NCI-H2227 (cell line): Measurements from ENCODE around the gene PRMT1.

Experiments used
- DNase-seq: peaks from one replicate; lab custom pipeline; 2025; ENCODE audit not compliant: unreplicated experiment; lab: John Stamatoyannopoulos, UW

The PRMT1 gene

GRCh38 chr19:49667473-49667872 is 9.6 kb upstream of the PRMT1 start:
- no peak for DNase-seq

DNA sequence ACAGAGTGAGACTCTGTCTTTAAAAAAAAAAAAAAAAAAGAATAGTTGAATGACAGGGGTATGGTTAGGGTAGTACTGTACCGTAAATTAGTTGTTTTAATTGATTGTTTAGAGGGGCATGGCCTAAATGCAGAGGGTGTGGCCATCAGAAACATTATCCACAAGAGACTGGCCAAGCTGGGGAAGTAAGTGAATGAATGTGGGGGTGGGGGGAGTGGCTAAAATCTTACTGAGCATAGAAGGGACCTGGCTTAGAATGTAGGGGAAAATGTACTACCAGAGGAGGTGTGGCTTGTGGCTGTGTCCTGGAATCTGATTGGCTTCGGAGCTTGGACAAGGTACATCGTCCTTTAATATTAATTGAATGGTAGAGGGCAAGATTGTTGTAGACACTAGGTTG is 7.6 kb upstream of the PRMT1 start:
- DNase-seq: no peak

- DNase-seq: peak; percentile 78
Observed at GRCh38 chr19:49672131-49672919, 4.7 kb upstream of the PRMT1 start.

DNA sequence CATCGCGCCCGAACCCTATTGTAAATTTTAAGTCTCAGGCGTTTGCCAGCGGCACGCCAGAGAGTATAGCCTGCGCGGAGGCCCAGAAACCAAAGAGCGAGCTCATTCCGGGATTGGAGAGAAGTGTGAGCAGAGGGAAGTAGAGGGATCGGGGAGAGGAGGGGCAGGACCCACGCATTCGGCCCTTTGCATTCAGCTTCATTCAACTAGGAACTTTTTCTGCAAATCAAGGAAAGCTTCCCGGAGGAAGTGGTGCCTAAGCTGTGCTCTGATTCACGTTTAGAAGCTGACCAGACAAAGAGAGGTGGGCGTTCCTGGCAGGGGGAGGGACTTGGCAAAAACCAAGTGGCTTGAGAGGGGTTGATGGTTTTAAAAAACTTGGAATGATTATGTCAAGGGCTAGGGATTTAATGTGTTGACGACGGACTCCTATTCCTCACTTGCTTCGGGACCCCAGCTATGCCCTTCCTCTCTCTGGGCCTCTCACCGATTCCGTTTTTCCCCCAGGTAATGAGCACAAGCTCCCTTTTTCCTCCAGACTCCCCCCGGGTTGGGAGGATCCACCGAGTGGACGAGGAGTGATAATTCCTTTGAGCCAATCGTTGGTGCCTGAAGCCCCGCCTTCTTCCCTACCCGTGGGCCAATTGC is 811 bp upstream of the PRMT1 start:
- peak; percentile 88 for DNase-seq

GRCh38 chr19:49676784-49677230 is 264 bp upstream of the PRMT1 start:
- DNase-seq: peak; percentile 100

- peak; percentile 86 for DNase-seq
Observed at GRCh38 chr19:49677901-49678674, 1.0 kb downstream of the PRMT1 start.

DNA sequence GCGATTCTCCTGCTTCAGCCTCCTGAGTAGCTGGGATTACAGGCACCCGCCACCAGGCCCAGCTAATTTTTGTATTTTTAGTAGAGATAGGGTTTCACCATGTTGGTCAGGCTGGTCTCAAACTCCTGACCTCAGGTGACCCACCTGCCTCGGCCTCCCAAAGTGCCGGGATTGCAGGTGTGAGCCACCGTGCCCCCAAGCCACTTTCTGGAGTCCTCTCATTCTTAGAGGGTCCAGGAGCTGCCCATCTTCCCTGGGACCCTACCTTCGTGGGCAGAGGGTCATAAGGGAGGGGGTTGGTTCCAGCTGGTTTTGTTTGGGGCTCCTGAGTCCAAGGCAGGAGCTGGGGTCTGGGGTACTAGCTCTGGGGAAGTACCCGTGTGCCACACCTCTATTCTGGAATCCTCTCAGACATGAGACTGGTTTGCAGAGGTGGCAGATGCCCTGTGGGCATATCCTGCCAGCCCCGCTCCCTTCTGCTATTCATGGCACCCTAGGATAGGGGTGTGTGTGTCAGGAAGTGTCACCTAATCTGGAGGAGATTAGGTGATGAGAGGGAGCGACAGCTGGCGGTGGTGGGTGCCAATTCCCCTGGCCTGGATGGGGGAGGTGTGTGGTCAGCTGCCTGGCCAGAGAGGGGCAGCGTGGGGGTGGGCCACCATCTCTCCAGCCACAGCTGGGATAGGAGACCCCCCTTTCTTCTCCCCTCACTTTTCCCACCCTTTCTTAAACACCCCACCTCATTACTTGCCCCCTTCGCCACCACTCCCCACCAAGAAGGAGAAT is 2.1 kb downstream of the PRMT1 start:
- DNase-seq: no peak

- no peak for DNase-seq
Observed at GRCh38 chr19:49679771-49680413, 2.8 kb downstream of the PRMT1 start.

GRCh38 chr19:49680421-49681351 is 3.6 kb downstream of the PRMT1 start:
- DNase-seq: peak; percentile 96

GRCh38 chr19:49681830-49682229 is 4.8 kb downstream of the PRMT1 start:
- no peak for DNase-seq

GRCh38 chr19:49682274-49682673 is 5.2 kb downstream of the PRMT1 start:
- no peak for DNase-seq

DNA sequence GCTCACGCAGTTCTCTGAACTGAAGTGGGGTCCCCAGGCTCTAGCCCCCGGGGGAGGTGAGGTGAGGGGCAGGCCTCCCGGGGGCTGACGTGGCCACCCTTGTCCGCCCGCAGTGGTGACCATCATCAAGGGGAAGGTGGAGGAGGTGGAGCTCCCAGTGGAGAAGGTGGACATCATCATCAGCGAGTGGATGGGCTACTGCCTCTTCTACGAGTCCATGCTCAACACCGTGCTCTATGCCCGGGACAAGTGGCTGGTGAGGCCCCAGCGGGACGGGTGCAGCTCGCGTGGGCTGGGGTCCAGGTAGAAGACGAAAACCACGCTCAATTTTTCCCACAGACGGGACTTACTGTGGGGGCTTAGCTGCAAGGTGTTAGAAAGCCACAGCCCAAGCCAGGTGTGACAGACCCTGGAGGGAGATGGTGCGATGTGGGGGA is 6.8 kb downstream of the PRMT1 start:
- DNase-seq: no peak

GRCh38 chr19:49684251-49684982 is 7.3 kb downstream of the PRMT1 start:
- DNase-seq: no peak

- DNase-seq: no peak
Observed at GRCh38 chr19:49684983-49685553, 8.0 kb downstream of the PRMT1 start.

GRCh38 chr19:49685845-49686332 is 8.8 kb downstream of the PRMT1 start:
- no peak for DNase-seq

DNA sequence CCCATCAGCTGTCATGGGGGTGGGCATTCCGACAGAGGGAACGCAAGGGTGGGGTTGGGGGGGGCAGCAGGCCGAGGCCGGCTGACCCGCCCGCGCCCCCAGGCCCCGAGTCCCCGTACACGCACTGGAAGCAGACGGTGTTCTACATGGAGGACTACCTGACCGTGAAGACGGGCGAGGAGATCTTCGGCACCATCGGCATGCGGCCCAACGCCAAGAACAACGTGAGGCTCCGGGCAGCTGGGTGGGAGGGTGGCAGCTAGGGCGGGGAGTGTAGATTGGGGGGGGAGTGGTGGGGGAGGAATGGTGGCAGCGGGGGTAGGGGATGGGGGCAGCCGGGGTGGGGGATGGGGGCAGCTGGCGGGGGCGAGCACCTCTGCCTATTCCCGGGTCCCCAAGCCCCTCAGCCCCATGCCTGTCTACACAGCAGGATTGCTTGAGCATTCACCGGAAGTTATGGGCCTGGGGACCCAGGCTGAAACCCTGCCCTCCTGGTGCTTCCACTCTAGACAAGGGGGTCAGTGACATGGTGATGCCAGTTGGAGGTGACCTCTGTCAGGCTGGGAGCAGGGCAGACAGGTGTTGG is 9.5 kb downstream of the PRMT1 start:
- no peak for DNase-seq

GRCh38 chr19:49687150-49687549 is 10.1 kb downstream of the PRMT1 start:
- no peak for DNase-seq
